GM13977 (cell line): ENCODE measurements around the gene MACROD2.

Experiments
- DNase-seq: peaks from one replicate; pipeline ENCODE4 v3.0.0; 2012; ENCODE audit warnings: low spot score
- in situ Hi-C: fragments of 300-500 bp; cut with MboI; formaldehyde crosslinking; loops from one replicate; pipeline ENCODE4 v1.12.0; 2022; ENCODE audit warnings: low sequenced_read_pairs, low pct_unique_long_range_greater_than_20kb, mixed read lengths, inconsistent platforms; ENCODE audit not compliant: unreplicated experiment
- TF ChIP-seq, protein P1 (sequence below): IDR thresholded peaks from 2 replicates; pipeline ENCODE4 v1.5.1; 2012; ENCODE audit warnings: mild to moderate bottlenecking, control low read depth; ENCODE audit not compliant: insufficient read depth; ENCODE audit errors: extremely low read depth, missing control alignments

Gene MACROD2

DNA sequence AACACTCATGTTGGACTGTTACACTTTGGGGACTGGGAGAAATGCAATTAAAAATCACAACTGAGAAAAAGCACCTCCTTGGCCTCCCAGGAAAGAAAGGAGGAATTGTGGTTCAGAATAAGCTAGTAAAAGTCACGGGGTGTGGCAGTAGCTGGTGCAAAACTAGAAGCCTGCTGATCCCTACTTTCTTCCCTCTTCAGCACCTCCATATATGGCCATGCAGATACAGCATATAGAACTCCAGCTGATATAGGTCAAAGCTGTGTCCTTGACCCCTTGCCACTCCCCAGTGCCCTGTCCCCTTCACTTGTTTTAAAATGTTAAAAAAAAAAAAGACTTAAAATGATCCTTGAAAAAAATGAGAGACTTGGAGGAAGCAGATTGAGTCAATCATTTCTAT, 347.6 kb downstream of the MACROD2 start:
- TF ChIP-seq, protein P1, sequence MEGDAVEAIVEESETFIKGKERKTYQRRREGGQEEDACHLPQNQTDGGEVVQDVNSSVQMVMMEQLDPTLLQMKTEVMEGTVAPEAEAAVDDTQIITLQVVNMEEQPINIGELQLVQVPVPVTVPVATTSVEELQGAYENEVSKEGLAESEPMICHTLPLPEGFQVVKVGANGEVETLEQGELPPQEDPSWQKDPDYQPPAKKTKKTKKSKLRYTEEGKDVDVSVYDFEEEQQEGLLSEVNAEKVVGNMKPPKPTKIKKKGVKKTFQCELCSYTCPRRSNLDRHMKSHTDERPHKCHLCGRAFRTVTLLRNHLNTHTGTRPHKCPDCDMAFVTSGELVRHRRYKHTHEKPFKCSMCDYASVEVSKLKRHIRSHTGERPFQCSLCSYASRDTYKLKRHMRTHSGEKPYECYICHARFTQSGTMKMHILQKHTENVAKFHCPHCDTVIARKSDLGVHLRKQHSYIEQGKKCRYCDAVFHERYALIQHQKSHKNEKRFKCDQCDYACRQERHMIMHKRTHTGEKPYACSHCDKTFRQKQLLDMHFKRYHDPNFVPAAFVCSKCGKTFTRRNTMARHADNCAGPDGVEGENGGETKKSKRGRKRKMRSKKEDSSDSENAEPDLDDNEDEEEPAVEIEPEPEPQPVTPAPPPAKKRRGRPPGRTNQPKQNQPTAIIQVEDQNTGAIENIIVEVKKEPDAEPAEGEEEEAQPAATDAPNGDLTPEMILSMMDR, result no peak
- in situ Hi-C loops, result loop anchor here (25.0 kb wide), 1 partner anchor 894 kb away; no protein-coding TSS in a partner anchor
- no peak for DNase-seq

- in situ Hi-C loops, result loop anchor here (25.0 kb wide), 1 partner anchor 894 kb away; no protein-coding TSS in a partner anchor
- DNase-seq, result no peak
- TF ChIP-seq, protein P1, result no peak
Measured at GRCh38 chr20:14343491-14344065, 348.3 kb downstream of the MACROD2 start.

DNA sequence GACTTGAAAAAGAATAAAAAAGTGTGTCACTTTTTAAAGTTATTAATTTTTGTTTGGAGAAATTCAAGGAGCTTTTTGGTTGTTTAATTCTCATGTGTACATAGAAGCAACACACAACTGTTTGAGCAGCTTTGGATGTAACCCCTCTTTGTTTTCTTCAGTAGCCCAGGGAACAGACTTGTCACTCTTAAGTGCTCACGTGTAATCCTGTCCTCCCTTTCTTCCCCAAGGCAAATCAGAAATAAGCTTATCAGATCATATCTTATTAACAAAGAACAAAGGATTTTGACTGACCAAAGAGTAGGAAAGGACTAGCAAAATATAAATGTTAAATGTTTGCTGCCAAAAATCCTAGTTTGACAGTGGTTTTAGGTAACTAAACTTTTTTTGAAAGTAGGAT, 349.4 kb downstream of the MACROD2 start:
- in situ Hi-C loops, result loop anchor here (25.0 kb wide), 1 partner anchor 893 kb away; no protein-coding TSS in a partner anchor
- DNase-seq, result no peak
- TF ChIP-seq, protein P1, result no peak

DNA sequence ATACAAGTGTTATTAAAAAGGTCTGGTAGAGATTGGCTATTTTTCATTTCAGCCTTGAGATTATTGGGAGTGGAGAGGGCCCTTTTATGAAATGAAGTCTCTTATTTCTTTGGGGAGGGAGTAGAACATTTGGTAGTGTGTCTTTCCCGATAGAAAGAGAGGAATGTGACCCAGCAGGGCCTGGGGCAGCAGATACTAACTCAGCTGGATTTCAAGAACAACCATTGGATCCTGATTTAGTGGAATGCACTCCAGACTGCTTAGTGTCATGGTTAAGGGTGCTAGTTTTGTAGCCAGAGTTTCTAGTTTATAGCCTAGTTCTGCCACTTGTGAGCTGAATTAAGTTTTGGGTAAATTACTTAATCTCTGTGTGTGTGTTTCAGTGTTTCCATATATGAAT, 360.5 kb downstream of the MACROD2 start:
- DNase-seq, result no peak
- in situ Hi-C loops, result no loop called here
- TF ChIP-seq, protein P1, result no peak

DNA sequence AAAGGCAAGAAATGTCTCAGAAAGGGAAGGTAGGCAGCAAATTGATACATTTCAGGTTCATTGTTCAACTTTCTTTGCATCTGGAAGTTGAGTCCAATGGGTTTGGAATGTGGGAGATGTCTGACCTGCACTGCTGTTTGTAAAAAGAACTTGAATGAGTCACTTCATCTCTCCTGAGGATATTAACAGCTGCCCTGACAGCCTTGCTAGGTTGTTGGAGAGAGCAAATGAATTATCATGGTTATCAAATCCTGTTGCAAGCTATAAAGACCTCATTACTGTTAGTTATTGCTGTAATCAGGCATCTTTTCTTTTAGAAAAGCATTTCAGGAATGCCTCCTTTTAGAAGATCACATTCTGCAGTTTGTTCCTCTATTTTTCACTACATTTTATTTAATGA, 365.1 kb downstream of the MACROD2 start:
- no peak for DNase-seq
- TF ChIP-seq, protein P1, result no peak
- in situ Hi-C loops, result no loop called here

- TF ChIP-seq, protein P1, result no peak
- in situ Hi-C loops, result no loop called here
- DNase-seq, result no peak
Measured at GRCh38 chr20:14361509-14362345, 366.4 kb downstream of the MACROD2 start.
